ENCODE results near the gene CNTNAP1. TPM values are rescaled to one million over a fixed set of nuclear protein-coding genes. Genes with fewer than 3 reads are reported as not detected.
A peak's percentile ranks its signal among the peaks of the same experiment; 100 is the strongest.

CNTNAP1 gene
- total RNA-seq, 1 experiment from 2014 or later, result 7.7 TPM

GRCh38 chr17:42660692-42661345, 21.5 kb upstream of the CNTNAP1 start:
- H3K4me2 ChIP-seq (ENCODE audit: insufficient read depth, insufficient read length, low read length), result peak overlapping the region; percentile 4
- no peaks in the 10 kb centered on the region for H3K79me1 ChIP-seq (ENCODE audit: insufficient read depth, low read depth, low read length, poor library complexity, severe bottlenecking)
- H4K20me1 ChIP-seq (ENCODE audit: control insufficient read depth, insufficient read depth, insufficient read length), result no peaks in the 10 kb centered on the region
- no peak overlapping the region for H3T11ph ChIP-seq (ENCODE audit: low read length)
- H2BK5ac ChIP-seq (ENCODE audit: insufficient read length, low read length), result no peak overlapping the region
- H4K5ac ChIP-seq (ENCODE audit: insufficient read length, low read depth, low read length), result no peak overlapping the region
- no peak overlapping the region for H3K56ac ChIP-seq (ENCODE audit: insufficient read length, low read depth, low read length)
- no peak overlapping the region for H3K4ac ChIP-seq (ENCODE audit: low read depth, low read length)
- H3K79me2 ChIP-seq (ENCODE audit: insufficient read depth, low read length), result no peaks in the 10 kb centered on the region
- peaks cover 3% of the 10 kb centered on the region for H3K27me3 Mint-ChIP-seq (ENCODE audit: low read depth)
- H3K14ac ChIP-seq (ENCODE audit: insufficient read depth, low read length), result no peak overlapping the region
- no peak overlapping the region for H2BK120ac ChIP-seq (ENCODE audit: low read depth, low read length, poor library complexity, severe bottlenecking)
- no peaks in the 10 kb centered on the region for H3K27me3 ChIP-seq (ENCODE audit: insufficient read depth, low read length)
- H3K36me3 Mint-ChIP-seq (ENCODE audit: insufficient read depth in 1 of 3, low read depth in 3 of 3), result peaks cover 8 to 36% (median 31%) of the 10 kb centered on the region in 3 experiments
- H3K23ac ChIP-seq (ENCODE audit: insufficient read length, low read depth, low read length), result no peak overlapping the region
- TF ChIP-seq, protein P1, sequence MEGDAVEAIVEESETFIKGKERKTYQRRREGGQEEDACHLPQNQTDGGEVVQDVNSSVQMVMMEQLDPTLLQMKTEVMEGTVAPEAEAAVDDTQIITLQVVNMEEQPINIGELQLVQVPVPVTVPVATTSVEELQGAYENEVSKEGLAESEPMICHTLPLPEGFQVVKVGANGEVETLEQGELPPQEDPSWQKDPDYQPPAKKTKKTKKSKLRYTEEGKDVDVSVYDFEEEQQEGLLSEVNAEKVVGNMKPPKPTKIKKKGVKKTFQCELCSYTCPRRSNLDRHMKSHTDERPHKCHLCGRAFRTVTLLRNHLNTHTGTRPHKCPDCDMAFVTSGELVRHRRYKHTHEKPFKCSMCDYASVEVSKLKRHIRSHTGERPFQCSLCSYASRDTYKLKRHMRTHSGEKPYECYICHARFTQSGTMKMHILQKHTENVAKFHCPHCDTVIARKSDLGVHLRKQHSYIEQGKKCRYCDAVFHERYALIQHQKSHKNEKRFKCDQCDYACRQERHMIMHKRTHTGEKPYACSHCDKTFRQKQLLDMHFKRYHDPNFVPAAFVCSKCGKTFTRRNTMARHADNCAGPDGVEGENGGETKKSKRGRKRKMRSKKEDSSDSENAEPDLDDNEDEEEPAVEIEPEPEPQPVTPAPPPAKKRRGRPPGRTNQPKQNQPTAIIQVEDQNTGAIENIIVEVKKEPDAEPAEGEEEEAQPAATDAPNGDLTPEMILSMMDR (conservative IDR thresholded peaks at IDR 0.05), result no peak
- no peaks in the 10 kb centered on the region for H3K9me3 ChIP-seq (ENCODE audit: control insufficient read depth, low read depth, low read length)
- no peaks in the 10 kb centered on the region; the same call in 1 of the 2 replicates for H3K4me1 ChIP-seq (ENCODE audit: insufficient read depth, low read length)
- H3K4me3 Mint-ChIP-seq, result peak overlapping the region in 1 of 2 experiments; percentile 72; a peak in 1 of 5 replicates
- no peak overlapping the region for H2AK5ac ChIP-seq (ENCODE audit: insufficient read length, low read length)
- no peaks in the 10 kb centered on the region for H3K23me2 ChIP-seq (ENCODE audit: insufficient read length, low read depth, low read length, poor library complexity, severe bottlenecking)
- DNase-seq, result no peak
- H3K27ac Mint-ChIP-seq, result no peak overlapping the region
- no peak overlapping the region for H4K8ac ChIP-seq (replicated peaks; ENCODE audit: insufficient read length, low read depth, low read length)
- no CpG with 5 or more reads among the region's 7 CpGs for WGBS (ENCODE audit: extremely low coverage, insufficient read length, low lambda C conversion rate)
- H3K9ac ChIP-seq (ENCODE audit: extremely low read depth, insufficient read length, low read length), result no peak overlapping the region
- no peak overlapping the region for H2BK12ac ChIP-seq (ENCODE audit: insufficient read length, low read depth, low read length)
- no peak overlapping the region for H2BK20ac ChIP-seq (ENCODE audit: low read depth, low read length, poor library complexity, severe bottlenecking)
- H4K91ac ChIP-seq (ENCODE audit: insufficient read length, low read depth, low read length), result no peak overlapping the region
- H2AFZ ChIP-seq (ENCODE audit: low read length), result no peak overlapping the region
- H3K18ac ChIP-seq (ENCODE audit: insufficient read length, low read depth, low read length), result no peak overlapping the region
- H3K27ac ChIP-seq (ENCODE audit: insufficient read length, low read depth, low read length), result no peak overlapping the region
- no peak overlapping the region for H2BK15ac ChIP-seq (ENCODE audit: low read depth, low read length)
- peaks cover 7 to 14% of the 10 kb centered on the region in 2 experiments for H3K4me1 Mint-ChIP-seq
- peaks cover 0 to 6% of the 10 kb centered on the region in 2 experiments; a peak in 2 of 5 replicates for H3K9me3 Mint-ChIP-seq

Data from H9 (cell line).